Chondrocyte (in vitro differentiated cells): ENCODE data around the gene GBP1. TPM values are rescaled to one million over a fixed set of nuclear protein-coding genes. Genes with fewer than 3 reads are reported as not detected.

ENCODE experiments used
- DNase-seq: peaks from one replicate; pipeline ENCODE4 v3.0.0; 2021; ENCODE audit warnings: mixed read lengths, low spot score
- H3K27ac Mint-ChIP-seq: one replicate; pipeline ENCODE4 v1.8.0; 2021; ENCODE audit warnings: mild to moderate bottlenecking, moderate library complexity, mixed read lengths; ENCODE audit not compliant: unreplicated experiment
- H3K27me3 Mint-ChIP-seq: 2 replicates; pipeline ENCODE4 v1.8.0; 2021; ENCODE audit warnings: low read depth, mixed read lengths
- H3K36me3 Mint-ChIP-seq: 2 replicates; pipeline ENCODE4 v1.8.0; 2021; ENCODE audit warnings: low read depth, mixed read lengths
- H3K4me1 Mint-ChIP-seq: 2 replicates; pipeline ENCODE4 v1.8.0; 2021; ENCODE audit warnings: low read depth, mild to moderate bottlenecking, mixed read lengths
- H3K4me3 Mint-ChIP-seq: one replicate; pipeline ENCODE4 v1.8.0; 2021; ENCODE audit warnings: mild to moderate bottlenecking, moderate library complexity, mixed read lengths; ENCODE audit not compliant: unreplicated experiment
- H3K9me3 Mint-ChIP-seq: 2 replicates; pipeline ENCODE4 v1.8.0; 2021; ENCODE audit warnings: low read depth, mixed read lengths
- total RNA-seq: library from RNA; stranded (reverse); gene quantifications from 3 replicates; pipeline ENCODE4 v1.2.1, GENCODE V29; 2021
- TF ChIP-seq, protein P1 (sequence below): fragments of 200-600 bp; sonication (generic); IDR thresholded peaks from 2 replicates; pipeline ENCODE4 v1.5.0; 2021; ENCODE audit warnings: antibody characterized with exemption, mild to moderate bottlenecking, moderate library complexity

Gene GBP1
- total RNA-seq, 1 donor from 2014 or later = 12.9 TPM

DNA sequence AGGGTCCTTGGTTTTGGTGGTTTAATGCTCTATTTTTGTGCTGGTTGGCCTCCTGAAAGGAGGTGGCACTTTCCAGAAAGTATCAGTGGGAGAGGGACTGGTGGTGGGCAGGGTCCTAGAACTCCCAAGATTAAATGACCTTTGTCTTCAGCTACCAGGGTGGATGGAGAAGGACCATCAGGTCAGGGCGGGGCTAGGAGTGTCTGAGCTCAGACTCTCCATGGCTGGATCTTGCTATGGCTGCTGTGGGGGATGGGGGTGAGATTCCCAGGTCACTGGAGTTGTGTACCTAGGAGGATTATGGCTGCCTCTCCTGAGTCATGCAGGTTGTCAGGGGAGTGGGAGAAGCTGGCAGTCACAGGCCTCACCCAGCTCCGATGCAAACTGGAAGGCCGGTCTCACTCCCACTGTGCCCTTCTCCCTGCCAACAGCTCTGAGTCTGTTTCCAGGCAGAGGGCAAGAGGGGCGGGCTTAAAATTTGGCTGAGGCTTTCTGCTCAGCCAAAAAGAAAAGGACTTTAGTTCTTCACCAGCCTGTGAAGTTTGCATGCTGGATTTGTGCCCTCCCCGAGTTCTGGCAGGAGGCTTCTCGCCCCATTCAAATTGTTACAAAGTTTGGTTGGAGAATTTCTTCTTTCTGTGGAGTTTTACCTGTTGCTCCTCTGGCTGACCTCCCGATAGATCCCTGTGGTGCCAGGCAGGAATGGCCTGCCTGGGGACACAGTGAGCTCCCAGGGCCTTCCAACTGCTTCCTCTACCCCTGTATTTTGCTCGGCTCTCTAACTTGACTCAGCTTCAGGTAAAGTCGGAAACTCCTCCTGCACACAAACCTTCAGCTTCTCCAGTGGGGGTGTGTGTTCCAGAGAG lies 59.5 kb downstream of the GBP1 start:
- Mint-ChIP-seq H3K9me3 (peaks cover 7% of the 10 kb centered on the region), H3K27me3 (no peaks in the 10 kb centered on the region), H3K4me1 (no peaks in the 10 kb centered on the region), H3K4me3 (no peak overlapping the region), H3K36me3 (peaks cover 47% of the 10 kb centered on the region), H3K27ac (peak overlapping the region; percentile 43)
- TF ChIP-seq, protein P1, sequence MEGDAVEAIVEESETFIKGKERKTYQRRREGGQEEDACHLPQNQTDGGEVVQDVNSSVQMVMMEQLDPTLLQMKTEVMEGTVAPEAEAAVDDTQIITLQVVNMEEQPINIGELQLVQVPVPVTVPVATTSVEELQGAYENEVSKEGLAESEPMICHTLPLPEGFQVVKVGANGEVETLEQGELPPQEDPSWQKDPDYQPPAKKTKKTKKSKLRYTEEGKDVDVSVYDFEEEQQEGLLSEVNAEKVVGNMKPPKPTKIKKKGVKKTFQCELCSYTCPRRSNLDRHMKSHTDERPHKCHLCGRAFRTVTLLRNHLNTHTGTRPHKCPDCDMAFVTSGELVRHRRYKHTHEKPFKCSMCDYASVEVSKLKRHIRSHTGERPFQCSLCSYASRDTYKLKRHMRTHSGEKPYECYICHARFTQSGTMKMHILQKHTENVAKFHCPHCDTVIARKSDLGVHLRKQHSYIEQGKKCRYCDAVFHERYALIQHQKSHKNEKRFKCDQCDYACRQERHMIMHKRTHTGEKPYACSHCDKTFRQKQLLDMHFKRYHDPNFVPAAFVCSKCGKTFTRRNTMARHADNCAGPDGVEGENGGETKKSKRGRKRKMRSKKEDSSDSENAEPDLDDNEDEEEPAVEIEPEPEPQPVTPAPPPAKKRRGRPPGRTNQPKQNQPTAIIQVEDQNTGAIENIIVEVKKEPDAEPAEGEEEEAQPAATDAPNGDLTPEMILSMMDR = no peak
- no peak for DNase-seq

Other genes with a start within 250 kb of the GBP1 start
- gene GTF2B, start 173.6 kb downstream of the GBP1 start, total RNA-seq = 18.8 to 24.9 TPM (median 19.6 TPM) in 3 replicates
- 26.1 to 31.1 TPM (median 26.9 TPM) in 3 replicates for gene KYAT3, start 72.6 kb downstream of the GBP1 start, total RNA-seq
- 5.6 to 7.5 TPM (median 5.9 TPM) in 3 replicates for gene RBMXL1, start 72.6 kb downstream of the GBP1 start, total RNA-seq
- gene GBP3, start 42.3 kb downstream of the GBP1 start, total RNA-seq = 9.2 to 14.3 TPM (median 10.1 TPM) in 3 replicates
- 0.42 to 0.56 TPM in 2 of 3 replicates, not detected in the other for gene GBP2, start 60.9 kb upstream of the GBP1 start, total RNA-seq
- not detected in 3 replicates for gene GBP7, start 110.8 kb upstream of the GBP1 start, total RNA-seq
- not detected in 3 replicates for gene GBP4, start 133.7 kb upstream of the GBP1 start, total RNA-seq
- not detected in 3 replicates for gene GBP5, start 207.7 kb upstream of the GBP1 start, total RNA-seq